ENCODE measurements around the gene IRAK2. TPM values are rescaled to one million over a fixed set of nuclear protein-coding genes. Genes with fewer than 3 reads are reported as not detected.

Gene IRAK2
- total and polyA plus RNA-seq, 8 donors = 0.45 to 6.2 (median 2.3) TPM; not detected in 1

GRCh38 chr3:10226293-10226692 lies 61.6 kb downstream of the IRAK2 start:
- intact Hi-C loops (cut with DNase I; ENCODE audit: low total_unique reads) = loop anchor here (10.0 kb wide), 1 partner anchor 61 kb away; the partner anchor contains the start of gene IRAK2
- Histone ChIP-seq H3K4me3 (no peak overlapping the region), H3K27ac (no peak overlapping the region), H3K9me3 (no peaks in the 10 kb centered on the region), H3K27me3 (no peaks in the 10 kb centered on the region), H3K36me3 (peaks cover 0 to 60% (median 40%) of the 10 kb centered on the region in 4 donors), H3K4me1 (peaks cover 8 to 52% (median 8%) of the 10 kb centered on the region in 4 donors)
- WGBS, 5 donors = 75 to 81% (median 78%) methylated on average over 10 of the region's 10 CpGs
- TF ChIP-seq POLR2AphosphoS5 (IDR thresholded peaks at IDR 0.05) (no peak), POLR2A (IDR thresholded peaks at IDR 0.05) (no peak), EP300 (IDR thresholded peaks at IDR 0.05) (no peak), CTCF (IDR thresholded peaks at IDR 0.05) (no peak)
- no peak for DNase-seq

- intact Hi-C loops (cut with DNase I; ENCODE audit: low total_unique reads) = loop anchor here (10.0 kb wide), 1 partner anchor 64 kb away; the partner anchor contains the start of gene IRAK2
- 80 to 87% (median 83%) methylated on average over 4 of the region's 4 CpGs for WGBS, 5 donors
- H3K9me3 ChIP-seq = no peaks in the 10 kb centered on the region
- no peaks in the 10 kb centered on the region for H3K27me3 ChIP-seq
- H3K27ac ChIP-seq = peak overlapping the region in 2 of 5 donors; percentile 47 to 51
- H3K36me3 ChIP-seq = peaks cover 0 to 52% (median 34%) of the 10 kb centered on the region in 4 donors
- TF ChIP-seq CTCF (IDR thresholded peaks at IDR 0.05) = no peak
- TF ChIP-seq POLR2A (IDR thresholded peaks at IDR 0.05) = no peak
- no peak for TF ChIP-seq EP300 (IDR thresholded peaks at IDR 0.05)
- TF ChIP-seq POLR2AphosphoS5 (IDR thresholded peaks at IDR 0.05) = no peak
- DNase-seq = no peak
- H3K4me3 ChIP-seq = no peak overlapping the region
- peaks cover 3 to 38% (median 8%) of the 10 kb centered on the region in 4 donors for H3K4me1 ChIP-seq
Measured at GRCh38 chr3:10228248-10228950, 63.7 kb downstream of the IRAK2 start.

GRCh38 chr3:10229576-10229975 lies 64.9 kb downstream of the IRAK2 start:
- peaks cover 0 to 27% (median 8%) of the 10 kb centered on the region in 4 donors for H3K4me1 ChIP-seq
- no peak for TF ChIP-seq CTCF (IDR thresholded peaks at IDR 0.05)
- TF ChIP-seq POLR2A (IDR thresholded peaks at IDR 0.05) = no peak
- no peak for TF ChIP-seq EP300 (IDR thresholded peaks at IDR 0.05)
- TF ChIP-seq POLR2AphosphoS5 (IDR thresholded peaks at IDR 0.05) = no peak
- H3K36me3 ChIP-seq = peaks cover 0 to 60% (median 43%) of the 10 kb centered on the region in 4 donors
- H3K27me3 ChIP-seq = no peaks in the 10 kb centered on the region
- WGBS, 5 donors = 86 to 94% (median 93%) methylated on average over 7 of the region's 7 CpGs
- intact Hi-C loops (cut with DNase I; ENCODE audit: low total_unique reads) = loop anchor here (10.0 kb wide), 1 partner anchor 65 kb away; the partner anchor contains the start of gene IRAK2
- no peaks in the 10 kb centered on the region for H3K9me3 ChIP-seq
- H3K4me3 ChIP-seq = no peak overlapping the region
- H3K27ac ChIP-seq = no peak overlapping the region
- no peak for DNase-seq

- H3K27me3 ChIP-seq = no peaks in the 10 kb centered on the region
- no peak overlapping the region for H3K4me3 ChIP-seq
- peaks cover 0 to 14% (median 0%) of the 10 kb centered on the region in 4 donors for H3K4me1 ChIP-seq
- 76 to 86% (median 78%) methylated on average over 7 of the region's 7 CpGs for WGBS, 5 donors
- no peak for TF ChIP-seq EP300 (IDR thresholded peaks at IDR 0.05)
- no peak for TF ChIP-seq CTCF (IDR thresholded peaks at IDR 0.05)
- no peak for TF ChIP-seq POLR2AphosphoS5 (IDR thresholded peaks at IDR 0.05)
- TF ChIP-seq POLR2A (IDR thresholded peaks at IDR 0.05) = no peak
- no peak overlapping the region for H3K27ac ChIP-seq
- H3K36me3 ChIP-seq = peaks cover 8 to 81% (median 59%) of the 10 kb centered on the region in 4 donors
- no peak for DNase-seq
- H3K9me3 ChIP-seq = no peaks in the 10 kb centered on the region
- intact Hi-C loops (cut with DNase I; ENCODE audit: low total_unique reads) = no loop called here
Measured at GRCh38 chr3:10232137-10232536, 67.4 kb downstream of the IRAK2 start.

Measured in stomach (tissue), 9 donors.